HG03139 (cell line): ENCODE results near the gene RAD51B.

Experiments used
- ATAC-seq: cut with Tn5 transposase; IDR thresholded peaks from one replicate; pipeline ENCODE4 v1.9.1; 2021; ENCODE audit not compliant: unreplicated experiment

The RAD51B gene

GRCh38 chr14:68766299-68767247 lies 947.0 kb downstream of the RAD51B start:
- no peak for ATAC-seq

DNA sequence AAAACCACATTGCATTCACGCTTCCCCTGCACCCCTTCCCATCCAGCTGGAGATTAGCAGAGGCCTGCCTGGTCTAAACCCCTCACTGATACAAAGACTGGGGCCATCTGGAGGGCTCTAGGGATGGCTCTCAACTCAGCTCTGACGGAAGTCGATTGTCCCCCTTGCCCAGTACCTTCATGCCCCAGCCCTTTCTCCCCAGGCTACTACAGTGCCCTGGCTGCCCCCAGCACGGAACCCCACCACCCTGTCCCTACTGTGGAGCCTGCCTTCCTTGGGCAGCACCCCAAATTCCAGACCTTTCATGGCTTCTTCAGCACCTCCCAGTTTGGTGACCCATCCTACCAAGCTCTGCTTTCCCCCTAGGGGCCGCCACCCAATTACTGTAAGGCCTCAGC lies 947.7 kb downstream of the RAD51B start:
- no peak for ATAC-seq

DNA sequence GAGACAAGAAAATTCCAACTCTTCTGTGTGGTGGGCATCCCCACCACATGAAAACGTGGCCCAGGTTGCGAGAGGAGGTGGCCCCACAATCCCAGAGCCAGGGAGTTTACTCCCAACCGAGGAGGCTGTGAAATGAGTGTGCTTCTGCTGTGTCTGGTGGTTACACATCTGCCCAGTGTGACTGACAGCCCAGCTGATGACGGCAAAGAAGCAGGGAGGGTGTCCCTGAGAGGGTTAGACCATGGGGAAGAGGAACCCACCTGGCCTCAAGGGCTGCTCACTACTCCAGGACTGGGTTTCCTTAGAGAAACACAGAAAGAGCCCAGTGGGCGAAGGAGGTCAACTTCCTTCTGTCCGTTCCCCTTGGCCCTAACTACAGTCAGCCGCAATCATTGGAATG lies 948.7 kb downstream of the RAD51B start:
- no peak for ATAC-seq

- no peak for ATAC-seq
These were observed 950.5 kb downstream of the RAD51B start for GRCh38 chr14:68770051-68770450.

GRCh38 chr14:68770553-68771286 lies 951.1 kb downstream of the RAD51B start:
- no peak for ATAC-seq

DNA sequence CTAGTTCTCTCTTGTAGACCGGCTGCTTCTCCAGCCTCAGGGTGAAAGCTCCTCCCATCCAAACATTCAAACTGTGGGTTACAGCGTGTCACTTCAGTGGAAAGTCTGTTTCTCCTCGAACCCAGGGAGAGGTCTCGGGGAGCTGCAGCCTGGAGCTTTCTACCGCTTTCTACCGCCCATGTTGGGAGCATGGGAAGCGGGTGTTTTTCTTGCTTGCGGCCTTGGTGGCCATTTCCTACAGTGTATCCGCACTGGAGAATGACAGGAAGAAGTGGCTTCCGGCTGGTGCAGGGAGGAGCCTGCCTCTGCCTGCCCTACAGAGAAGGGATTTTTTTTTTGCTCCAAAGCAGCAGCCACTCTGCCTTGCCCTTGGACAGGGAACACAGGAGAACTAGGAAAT lies 952.1 kb downstream of the RAD51B start:
- ATAC-seq: no peak

- no peak for ATAC-seq
These were observed 953.3 kb downstream of the RAD51B start for GRCh38 chr14:68772761-68773381.

DNA sequence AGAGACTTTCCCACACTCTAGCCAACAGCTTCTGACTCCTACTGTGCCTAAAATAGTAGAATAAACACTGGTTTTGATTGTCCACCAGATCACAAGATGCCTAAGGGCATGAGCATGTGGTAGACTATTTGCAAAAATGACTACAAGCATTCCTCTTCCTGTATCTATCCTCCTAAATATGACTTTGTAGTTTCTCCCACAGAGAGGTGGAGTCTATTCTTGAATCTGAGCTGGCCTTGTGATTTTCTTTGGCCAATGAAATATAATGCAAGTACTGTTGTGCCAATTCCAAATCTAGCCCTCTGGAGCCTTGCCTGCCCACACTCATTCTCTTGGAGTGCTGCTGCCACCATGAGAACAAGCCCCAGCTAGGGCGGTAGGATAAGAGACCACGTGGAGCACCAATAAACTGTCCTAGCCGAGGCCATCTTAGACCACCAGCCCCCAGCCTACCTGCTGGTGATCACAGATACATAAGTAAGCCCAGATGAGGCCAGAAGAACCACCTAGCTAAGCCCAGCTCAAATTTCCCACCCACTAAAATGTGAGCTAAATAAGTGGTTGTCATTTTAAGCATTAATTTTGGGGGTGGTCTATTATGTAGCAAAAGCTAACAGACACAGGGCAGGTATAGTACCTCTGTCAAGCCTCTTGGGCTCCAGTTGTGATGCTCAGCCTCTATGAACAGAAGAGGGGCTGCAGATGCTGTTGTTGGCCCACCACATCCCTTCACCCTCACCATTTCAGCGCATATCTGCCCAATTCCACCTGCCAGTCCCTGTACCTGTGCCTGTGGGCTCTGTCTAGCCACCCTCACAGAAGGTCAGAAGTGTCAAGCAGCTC lies 955.4 kb downstream of the RAD51B start:
- ATAC-seq: no peak

DNA sequence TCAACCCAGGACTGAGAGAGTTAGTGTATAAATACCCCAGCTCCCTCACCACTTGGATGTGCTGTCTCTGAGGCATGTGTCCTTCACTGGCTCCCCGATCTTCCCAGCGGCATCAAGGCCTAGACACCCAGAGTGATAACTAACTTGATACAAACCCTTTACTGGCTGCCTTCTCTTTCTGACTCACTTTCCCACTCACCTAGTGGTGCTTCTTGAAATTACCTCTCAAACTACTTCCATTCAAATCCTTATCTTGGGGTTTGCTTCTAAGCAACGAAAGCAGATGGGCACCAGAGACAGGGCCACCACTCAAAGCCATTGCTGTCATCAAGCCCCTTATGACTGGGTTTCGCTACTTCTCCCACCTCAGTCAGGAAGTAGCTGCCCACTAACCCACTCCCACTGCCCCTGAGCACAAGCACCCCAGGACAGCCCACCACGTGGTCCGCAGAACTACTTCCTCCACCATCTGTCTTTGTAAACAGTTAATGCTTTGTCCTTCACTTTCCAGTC lies 956.1 kb downstream of the RAD51B start:
- no peak for ATAC-seq

DNA sequence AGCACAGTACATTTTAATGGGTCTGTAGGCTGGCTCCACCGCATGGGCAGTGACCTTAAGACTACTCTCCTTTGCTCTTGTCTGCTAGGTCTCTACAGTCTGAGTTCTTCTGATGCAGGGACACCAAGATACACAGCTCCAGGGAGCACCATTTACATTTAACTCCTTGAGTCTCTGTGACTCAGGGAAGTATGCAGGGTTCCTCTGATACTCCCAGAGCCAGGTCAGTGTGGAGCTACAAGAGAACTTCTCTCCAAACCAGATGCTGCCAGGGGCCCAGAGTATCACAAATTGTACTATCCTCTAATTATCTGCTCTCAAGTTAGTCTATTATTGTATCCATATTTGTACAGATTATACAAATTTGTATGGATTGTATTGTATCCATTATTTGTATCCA lies 958.1 kb downstream of the RAD51B start:
- no peak for ATAC-seq
